ENCODE results near the gene DNAJB11.
"Not testable (repeated sequence)": the region's sequence is repeated elsewhere in the genome, so short reads cannot be mapped to it uniquely, and the experiment has no call there.

DNAJB11 gene

GRCh38 chr3:186552408-186553031, 18.0 kb upstream of the DNAJB11 start:
- no peak overlapping the region for H3K27ac ChIP-seq (ENCODE audit: insufficient read depth, low read length, poor library complexity, severe bottlenecking)
- no peaks in the 10 kb centered on the region for H3K27me3 ChIP-seq (replicated peaks; ENCODE audit: control insufficient read depth, insufficient read depth, low read length, poor library complexity, severe bottlenecking)
- H3K4me1 ChIP-seq (ENCODE audit: control insufficient read depth, insufficient read depth, low read length, poor library complexity, severe bottlenecking): no peaks in the 10 kb centered on the region
- peaks cover 58% of the 10 kb centered on the region for H3K36me3 ChIP-seq (ENCODE audit: control insufficient read depth, insufficient read depth, low read length)
- no peaks in the 10 kb centered on the region for H3K9me3 ChIP-seq (ENCODE audit: control insufficient read depth, low read length)
- DNase-seq: no peak
- H3K4me3 ChIP-seq (ENCODE audit: insufficient read depth, low read depth, low read length, poor library complexity, severe bottlenecking): no peak overlapping the region

- no peak for DNase-seq
- peaks cover 17% of the 10 kb centered on the region for H3K4me1 ChIP-seq (ENCODE audit: control insufficient read depth, insufficient read depth, low read length, poor library complexity, severe bottlenecking)
- no peaks in the 10 kb centered on the region for H3K36me3 ChIP-seq (ENCODE audit: control insufficient read depth, insufficient read depth, low read length)
- no peaks in the 10 kb centered on the region for H3K27me3 ChIP-seq (replicated peaks; ENCODE audit: control insufficient read depth, insufficient read depth, low read length, poor library complexity, severe bottlenecking)
- H3K27ac ChIP-seq (ENCODE audit: insufficient read depth, low read length, poor library complexity, severe bottlenecking): no peak overlapping the region
- no peak overlapping the region for H3K4me3 ChIP-seq (ENCODE audit: insufficient read depth, low read depth, low read length, poor library complexity, severe bottlenecking)
- H3K9me3 ChIP-seq (ENCODE audit: control insufficient read depth, low read length): no peaks in the 10 kb centered on the region
These were observed 5.9 kb upstream of the DNAJB11 start for GRCh38 chr3:186564586-186564985.

GRCh38 chr3:186566772-186567071, 3.8 kb upstream of the DNAJB11 start:
- DNase-seq: no peak
- Histone ChIP-seq H3K4me3 (ENCODE audit: insufficient read depth, low read depth, low read length, poor library complexity, severe bottlenecking) (peak overlapping the region; percentile 89), H3K9me3 (ENCODE audit: control insufficient read depth, low read length) (no peaks in the 10 kb centered on the region), H3K4me1 (ENCODE audit: control insufficient read depth, insufficient read depth, low read length, poor library complexity, severe bottlenecking) (peaks cover 21% of the 10 kb centered on the region), H3K27ac (ENCODE audit: insufficient read depth, low read length, poor library complexity, severe bottlenecking) (peak overlapping the region; percentile 91), H3K27me3 (replicated peaks; ENCODE audit: control insufficient read depth, insufficient read depth, low read length, poor library complexity, severe bottlenecking) (no peaks in the 10 kb centered on the region), H3K36me3 (ENCODE audit: control insufficient read depth, insufficient read depth, low read length) (no peaks in the 10 kb centered on the region)

- Histone ChIP-seq H3K27ac (ENCODE audit: insufficient read depth, low read length, poor library complexity, severe bottlenecking) (peak within 1 kb of the TSS; percentile 91), H3K9me3 (ENCODE audit: control insufficient read depth, low read length) (no peaks in the 10 kb centered on the region), H3K4me1 (ENCODE audit: control insufficient read depth, insufficient read depth, low read length, poor library complexity, severe bottlenecking) (peaks cover 21% of the 10 kb centered on the region), H3K27me3 (replicated peaks; ENCODE audit: control insufficient read depth, insufficient read depth, low read length, poor library complexity, severe bottlenecking) (no peaks in the 10 kb centered on the region), H3K4me3 (ENCODE audit: insufficient read depth, low read depth, low read length, poor library complexity, severe bottlenecking) (peak within 1 kb of the TSS; percentile 89), H3K36me3 (ENCODE audit: control insufficient read depth, insufficient read depth, low read length) (no peaks in the 10 kb centered on the region)
- DNase-seq: peak; percentile 89 to 92 (median 91)
These were observed 3.2 kb upstream of the DNAJB11 start, which contains the start of gene TBCCD1 for GRCh38 chr3:186567072-186567921. TSS of gene TBCCD1 (minus strand) at chr3:186567339. CDS start at chr3:186564329, 3,010 bp downstream.

- DNase-seq; H3K36me3 ChIP-seq (ENCODE audit: control insufficient read depth, insufficient read depth, low read length); H3K9me3 ChIP-seq (ENCODE audit: control insufficient read depth, low read length); H3K27me3 ChIP-seq (replicated peaks; ENCODE audit: control insufficient read depth, insufficient read depth, low read length, poor library complexity, severe bottlenecking); H3K4me3 ChIP-seq (ENCODE audit: insufficient read depth, low read depth, low read length, poor library complexity, severe bottlenecking): not testable (repeated sequence)
- Histone ChIP-seq H3K27ac (ENCODE audit: insufficient read depth, low read length, poor library complexity, severe bottlenecking) (peak overlapping the region; percentile 78), H3K4me1 (ENCODE audit: control insufficient read depth, insufficient read depth, low read length, poor library complexity, severe bottlenecking) (peaks cover 21% of the 10 kb centered on the region)
These were observed 1.2 kb upstream of the DNAJB11 start for GRCh38 chr3:186569361-186569760.

- H3K4me1 ChIP-seq (ENCODE audit: control insufficient read depth, insufficient read depth, low read length, poor library complexity, severe bottlenecking): peaks cover 21% of the 10 kb centered on the region
- no peak for DNase-seq
- no peaks in the 10 kb centered on the region for H3K27me3 ChIP-seq (replicated peaks; ENCODE audit: control insufficient read depth, insufficient read depth, low read length, poor library complexity, severe bottlenecking)
- H3K9me3 ChIP-seq (ENCODE audit: control insufficient read depth, low read length): no peaks in the 10 kb centered on the region
- peak overlapping the region; percentile 62 for H3K4me3 ChIP-seq (ENCODE audit: insufficient read depth, low read depth, low read length, poor library complexity, severe bottlenecking)
- H3K36me3 ChIP-seq (ENCODE audit: control insufficient read depth, insufficient read depth, low read length): peaks cover 7% of the 10 kb centered on the region
- peak overlapping the region; percentile 78 for H3K27ac ChIP-seq (ENCODE audit: insufficient read depth, low read length, poor library complexity, severe bottlenecking)
These were observed 783 bp upstream of the DNAJB11 start for GRCh38 chr3:186569779-186570095.

GRCh38 chr3:186570941-186571643, 572 bp downstream of the DNAJB11 start:
- Histone ChIP-seq H3K27me3 (replicated peaks; ENCODE audit: control insufficient read depth, insufficient read depth, low read length, poor library complexity, severe bottlenecking) (no peaks in the 10 kb centered on the region), H3K9me3 (ENCODE audit: control insufficient read depth, low read length) (no peaks in the 10 kb centered on the region), H3K4me1 (ENCODE audit: control insufficient read depth, insufficient read depth, low read length, poor library complexity, severe bottlenecking) (peaks cover 20% of the 10 kb centered on the region), H3K36me3 (ENCODE audit: control insufficient read depth, insufficient read depth, low read length) (peaks cover 18% of the 10 kb centered on the region), H3K27ac (ENCODE audit: insufficient read depth, low read length, poor library complexity, severe bottlenecking) (peak overlapping the region; percentile 95), H3K4me3 (ENCODE audit: insufficient read depth, low read depth, low read length, poor library complexity, severe bottlenecking) (peak overlapping the region; percentile 81)
- no peak for DNase-seq

GRCh38 chr3:186571644-186572013, 1.1 kb downstream of the DNAJB11 start:
- Histone ChIP-seq H3K36me3 (ENCODE audit: control insufficient read depth, insufficient read depth, low read length) (peaks cover 23% of the 10 kb centered on the region), H3K4me1 (ENCODE audit: control insufficient read depth, insufficient read depth, low read length, poor library complexity, severe bottlenecking) (peaks cover 16% of the 10 kb centered on the region), H3K9me3 (ENCODE audit: control insufficient read depth, low read length) (no peaks in the 10 kb centered on the region), H3K27me3 (replicated peaks; ENCODE audit: control insufficient read depth, insufficient read depth, low read length, poor library complexity, severe bottlenecking) (no peaks in the 10 kb centered on the region), H3K4me3 (ENCODE audit: insufficient read depth, low read depth, low read length, poor library complexity, severe bottlenecking) (peak overlapping the region; percentile 81), H3K27ac (ENCODE audit: insufficient read depth, low read length, poor library complexity, severe bottlenecking) (peak overlapping the region; percentile 95)
- DNase-seq: no peak

GRCh38 chr3:186577521-186577920, 7.0 kb downstream of the DNAJB11 start:
- Histone ChIP-seq H3K4me3 (ENCODE audit: insufficient read depth, low read depth, low read length, poor library complexity, severe bottlenecking) (no peak overlapping the region), H3K27ac (ENCODE audit: insufficient read depth, low read length, poor library complexity, severe bottlenecking) (no peak overlapping the region), H3K4me1 (ENCODE audit: control insufficient read depth, insufficient read depth, low read length, poor library complexity, severe bottlenecking) (no peaks in the 10 kb centered on the region), H3K36me3 (ENCODE audit: control insufficient read depth, insufficient read depth, low read length) (peaks cover 63% of the 10 kb centered on the region), H3K27me3 (replicated peaks; ENCODE audit: control insufficient read depth, insufficient read depth, low read length, poor library complexity, severe bottlenecking) (no peaks in the 10 kb centered on the region), H3K9me3 (ENCODE audit: control insufficient read depth, low read length) (no peaks in the 10 kb centered on the region)
- no peak for DNase-seq

- Histone ChIP-seq H3K27me3 (replicated peaks; ENCODE audit: control insufficient read depth, insufficient read depth, low read length, poor library complexity, severe bottlenecking) (no peaks in the 10 kb centered on the region), H3K27ac (ENCODE audit: insufficient read depth, low read length, poor library complexity, severe bottlenecking) (no peak overlapping the region), H3K4me1 (ENCODE audit: control insufficient read depth, insufficient read depth, low read length, poor library complexity, severe bottlenecking) (no peaks in the 10 kb centered on the region), H3K36me3 (ENCODE audit: control insufficient read depth, insufficient read depth, low read length) (peaks cover 80% of the 10 kb centered on the region), H3K4me3 (ENCODE audit: insufficient read depth, low read depth, low read length, poor library complexity, severe bottlenecking) (no peak overlapping the region), H3K9me3 (ENCODE audit: control insufficient read depth, low read length) (no peaks in the 10 kb centered on the region)
- no peak for DNase-seq
These were observed 10.3 kb downstream of the DNAJB11 start for GRCh38 chr3:186580785-186581184.
